ENCODE results near the gene PRKCH.

Gene PRKCH

DNA sequence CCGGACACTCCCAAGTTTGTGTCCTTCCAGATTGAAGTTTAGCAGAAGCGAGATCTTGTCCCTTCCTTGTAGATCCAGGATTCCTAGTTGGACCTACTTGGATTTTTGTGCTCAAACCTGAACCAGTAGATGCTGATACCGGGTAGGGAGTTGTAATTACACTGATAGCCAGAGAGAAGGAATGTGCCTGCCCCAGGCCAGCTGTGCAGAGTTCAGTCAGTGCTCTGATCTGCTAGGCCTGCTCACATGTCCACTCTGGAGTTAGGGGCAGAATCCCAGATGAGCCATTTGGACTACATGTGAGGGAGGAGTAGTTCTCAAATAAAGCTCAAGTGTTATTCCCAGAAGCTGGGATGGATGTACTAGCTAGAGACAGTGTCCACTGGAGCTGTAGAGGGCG, 65.7 kb downstream of the PRKCH start (continued):
- TF ChIP-seq ZNF565 (CRISPR knock-in tag; conservative IDR thresholded peaks at IDR 0.05; ENCODE audit: low read depth) (no peak), TSHZ2 (CRISPR knock-in tag; IDR thresholded peaks at IDR 0.05) (no peak), TCF4 (CRISPR knock-in tag; IDR thresholded peaks at IDR 0.05; ENCODE audit: borderline replicate concordance) (no peak), CREB5 (CRISPR knock-in tag; IDR thresholded peaks at IDR 0.05; ENCODE audit: low read depth) (no peak), ESRRG (CRISPR knock-in tag; IDR thresholded peaks at IDR 0.05) (no peak), ZNF8 (CRISPR knock-in tag; IDR thresholded peaks at IDR 0.05) (no peak)

GRCh38 chr14:61388173-61388975, 67.0 kb downstream of the PRKCH start:
- peak; percentile 38 for ATAC-seq
- TF ChIP-seq SNAI2 (CRISPR knock-in tag; IDR thresholded peaks at IDR 0.05) (no peak), ZNF70 (CRISPR knock-in tag; IDR thresholded peaks at IDR 0.05) (no peak), ZNF8 (CRISPR knock-in tag; IDR thresholded peaks at IDR 0.05) (no peak), POU6F1 (CRISPR knock-in tag; IDR thresholded peaks at IDR 0.05; ENCODE audit: borderline replicate concordance, low read depth) (no peak), GLIS3 (CRISPR knock-in tag; IDR thresholded peaks at IDR 0.05) (no peak), CSRNP3 (CRISPR knock-in tag; IDR thresholded peaks at IDR 0.05) (no peak), BACH2 (CRISPR knock-in tag; IDR thresholded peaks at IDR 0.05; ENCODE audit: borderline replicate concordance) (no peak), OSR1 (CRISPR knock-in tag; IDR thresholded peaks at IDR 0.05) (no peak), ZC3H10 (CRISPR knock-in tag; IDR thresholded peaks at IDR 0.05) (no peak), ESRRG (CRISPR knock-in tag; IDR thresholded peaks at IDR 0.05) (no peak), PPARA (CRISPR knock-in tag; IDR thresholded peaks at IDR 0.05; ENCODE audit: borderline replicate concordance) (no peak)
- TF ChIP-seq, protein P1, sequence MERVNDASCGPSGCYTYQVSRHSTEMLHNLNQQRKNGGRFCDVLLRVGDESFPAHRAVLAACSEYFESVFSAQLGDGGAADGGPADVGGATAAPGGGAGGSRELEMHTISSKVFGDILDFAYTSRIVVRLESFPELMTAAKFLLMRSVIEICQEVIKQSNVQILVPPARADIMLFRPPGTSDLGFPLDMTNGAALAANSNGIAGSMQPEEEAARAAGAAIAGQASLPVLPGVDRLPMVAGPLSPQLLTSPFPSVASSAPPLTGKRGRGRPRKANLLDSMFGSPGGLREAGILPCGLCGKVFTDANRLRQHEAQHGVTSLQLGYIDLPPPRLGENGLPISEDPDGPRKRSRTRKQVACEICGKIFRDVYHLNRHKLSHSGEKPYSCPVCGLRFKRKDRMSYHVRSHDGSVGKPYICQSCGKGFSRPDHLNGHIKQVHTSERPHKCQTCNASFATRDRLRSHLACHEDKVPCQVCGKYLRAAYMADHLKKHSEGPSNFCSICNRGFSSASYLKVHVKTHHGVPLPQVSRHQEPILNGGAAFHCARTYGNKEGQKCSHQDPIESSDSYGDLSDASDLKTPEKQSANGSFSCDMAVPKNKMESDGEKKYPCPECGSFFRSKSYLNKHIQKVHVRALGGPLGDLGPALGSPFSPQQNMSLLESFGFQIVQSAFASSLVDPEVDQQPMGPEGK (CRISPR knock-in tag; IDR thresholded peaks at IDR 0.05; ENCODE audit: borderline replicate concordance): no peak

DNA sequence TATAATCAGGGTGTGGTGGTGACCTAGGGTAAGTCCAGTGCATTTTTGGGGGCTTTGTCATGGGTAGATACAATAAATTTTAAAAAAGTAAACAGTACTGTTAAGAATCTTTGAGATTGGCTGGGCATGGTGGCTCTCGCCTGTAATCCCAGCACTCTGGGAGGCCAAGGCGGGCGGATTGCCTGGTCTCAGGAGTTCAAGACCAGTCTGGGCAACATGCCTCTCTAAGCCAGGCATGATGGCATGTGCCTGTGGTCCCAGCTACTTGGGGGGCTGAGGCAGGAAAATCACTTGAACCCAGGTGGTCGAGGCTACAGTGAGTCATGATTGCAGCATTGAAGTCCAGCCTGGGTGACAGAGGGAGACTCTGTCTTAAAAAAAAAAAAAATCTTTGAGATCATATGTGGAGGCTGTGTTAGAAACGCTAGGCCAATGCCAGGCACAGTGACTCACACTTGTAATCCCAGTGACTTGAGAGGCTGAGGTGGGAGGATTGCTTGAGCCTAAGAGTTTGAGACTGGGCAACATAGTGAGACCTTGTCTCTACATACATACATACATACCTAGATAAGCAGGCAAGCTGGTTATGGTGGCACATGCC, 67.7 kb downstream of the PRKCH start:
- ATAC-seq: no peak; the same call in 2 of the 3 replicates
- TF ChIP-seq OSR1 (CRISPR knock-in tag; IDR thresholded peaks at IDR 0.05): no peak
- TF ChIP-seq SNAI2 (CRISPR knock-in tag; IDR thresholded peaks at IDR 0.05): no peak
- no peak for TF ChIP-seq CREB5 (CRISPR knock-in tag; IDR thresholded peaks at IDR 0.05; ENCODE audit: low read depth)
- no peak for TF ChIP-seq ZNF565 (CRISPR knock-in tag; conservative IDR thresholded peaks at IDR 0.05; ENCODE audit: low read depth)
- no peak for TF ChIP-seq ZC3H10 (CRISPR knock-in tag; IDR thresholded peaks at IDR 0.05)
- TF ChIP-seq ESRRG (CRISPR knock-in tag; IDR thresholded peaks at IDR 0.05): no peak
- TF ChIP-seq GLIS3 (CRISPR knock-in tag; IDR thresholded peaks at IDR 0.05): no peak
- TF ChIP-seq POU6F1 (CRISPR knock-in tag; IDR thresholded peaks at IDR 0.05; ENCODE audit: borderline replicate concordance, low read depth): no peak
- TF ChIP-seq ZNF70 (CRISPR knock-in tag; IDR thresholded peaks at IDR 0.05): no peak
- no peak for TF ChIP-seq ZNF8 (CRISPR knock-in tag; IDR thresholded peaks at IDR 0.05)
- TF ChIP-seq RARB (CRISPR knock-in tag; IDR thresholded peaks at IDR 0.05): no peak
- TF ChIP-seq ISL1 (CRISPR knock-in tag; IDR thresholded peaks at IDR 0.05): no peak
- TF ChIP-seq ARNTL (CRISPR knock-in tag; IDR thresholded peaks at IDR 0.05; ENCODE audit: borderline replicate concordance, low read depth): no peak
- TF ChIP-seq, protein P1 (CRISPR knock-in tag; IDR thresholded peaks at IDR 0.05; ENCODE audit: borderline replicate concordance): no peak
- TF ChIP-seq PPARA (CRISPR knock-in tag; IDR thresholded peaks at IDR 0.05; ENCODE audit: borderline replicate concordance): no peak

Measured in SK-N-SH treated with all-trans-retinoic acid at 6 μM for 48 hours (cell line).